GM12878 (cell line): ENCODE results near the gene LURAP1L. TPM values are rescaled to one million over a fixed set of nuclear protein-coding genes. Genes with fewer than 3 reads are reported as not detected.

Source experiments
- ATAC-seq: fragments of 200-7000 bp; cut with Tn5 transposase; 3 replicates; pipeline ENCODE4 v1.9.1; 2020; ENCODE audit warnings: mild to moderate bottlenecking, moderate library complexity
- BruUV-seq: library from RNA; stranded (reverse); fragments of 400-500 nt; replicated peaks from 2 replicates; lab custom pipeline; 2021; lab: Mats Ljungman, UMichigan
- CTCF ChIA-PET: fragments of 300-600 bp; sonication (Branson Sonifier 250); formaldehyde crosslinking; extraction: SDS; loops from one replicate; lab custom pipeline; 2021; ENCODE audit warnings: inconsistent platforms; lab: Yijun Ruan, JAX
- POLR2A ChIA-PET: fragments of 350-600 bp; formaldehyde crosslinking; extraction: SDS; loops from one replicate; lab custom pipeline; 2021; ENCODE audit warnings: inconsistent platforms; lab: Charles Lee
- RAD21 ChIA-PET: fragments of 300-600 bp; sonication (Branson Sonifier 250); formaldehyde crosslinking; loops from one replicate; lab custom pipeline; 2023; ENCODE audit warnings: antibody characterized with exemption; ENCODE audit not compliant: unreplicated experiment; lab: Charles Lee
- SMC1A ChIA-PET: fragments of 300-600 bp; sonication (Branson Sonifier 250); formaldehyde crosslinking; loops from one replicate; lab custom pipeline; 2023; ENCODE audit not compliant: unreplicated experiment, uncharacterized antibody; lab: Charles Lee
- DNase-seq: peaks from one replicate; pipeline ENCODE4 v3.0.0-alpha.2; 2011; ENCODE audit warnings: low read depth, low spot score
- FAIRE-seq: peaks from 3 replicates; lab custom pipeline; 2011; peaks lifted over from hg19 to GRCh38; lab: Jason Lieb, UNC
- H2AFZ ChIP-seq: 2 replicates; pipeline ENCODE4 v1.6.0; 2011; ENCODE audit warnings: low read depth, low read length, control low read depth; ENCODE audit not compliant: control insufficient read depth
- H3K27ac ChIP-seq: 2 replicates; pipeline ENCODE4 v1.5.1; 2011; ENCODE audit warnings: control low read depth; ENCODE audit not compliant: control insufficient read depth, insufficient read depth
- H3K27me3 ChIP-seq, 2 experiments: replicated peaks in 1 of 2; 2 replicates each; pipeline versions ENCODE4 v1.6.0 to v1.6.1; 2011; ENCODE audit warnings: low read length in 1 of 2; ENCODE audit not compliant: control insufficient read depth in 2 of 2, insufficient read depth in 2 of 2
- H3K36me3 ChIP-seq, 2 experiments: 2 replicates each; pipeline ENCODE4 v1.5.1; 2011; ENCODE audit warnings: low read length in 1 of 2; ENCODE audit not compliant: control insufficient read depth in 2 of 2, insufficient read depth in 2 of 2
- H3K4me1 ChIP-seq: 2 replicates; pipeline ENCODE4 v1.6.1; 2011; ENCODE audit warnings: mild to moderate bottlenecking, low read length, moderate library complexity, mixed read lengths; ENCODE audit not compliant: control insufficient read depth, insufficient read depth
- H3K4me2 ChIP-seq: 2 replicates; pipeline ENCODE4 v1.6.0; 2011; ENCODE audit warnings: control low read depth; ENCODE audit not compliant: control insufficient read depth, insufficient read depth
- H3K4me3 ChIP-seq: fragments of 200-600 bp; sonication (generic); 2 replicates; pipeline ENCODE4 v1.5.1; 2016
- H3K79me2 ChIP-seq: 2 replicates; pipeline ENCODE4 v1.6.0; 2011; ENCODE audit warnings: low read length; ENCODE audit not compliant: control insufficient read depth, insufficient read depth
- H3K9ac ChIP-seq: 2 replicates; pipeline ENCODE4 v1.8.0; 2011; ENCODE audit warnings: low read length, control low read depth, mixed read lengths; ENCODE audit not compliant: control insufficient read depth, insufficient read depth
- H3K9me3 ChIP-seq: replicated peaks from 3 replicates; pipeline ENCODE4 v1.5.1; 2011; ENCODE audit warnings: mild to moderate bottlenecking, low read length; ENCODE audit not compliant: control insufficient read depth, insufficient read depth
- H4K20me1 ChIP-seq: 2 replicates; pipeline ENCODE4 v1.6.0; 2011; ENCODE audit not compliant: control insufficient read depth, insufficient read depth
- BHLHE40 ChIP-seq, 2 experiments: fragments of 450-650 bp in 1 of 2; IDR thresholded peaks; 2 replicates each; pipeline ENCODE4 v1.6.1; 2011 to 2017; ENCODE audit warnings: low read depth in 2 of 2, borderline replicate concordance in 1 of 2, improper control_type of control experiment in 1 of 2, low read length in 1 of 2, mild to moderate bottlenecking in 1 of 2
- BMI1 ChIP-seq: fragments of 450-650 bp; IDR thresholded peaks from 2 replicates; pipeline ENCODE4 v1.6.1; 2016; ENCODE audit warnings: mild to moderate bottlenecking, moderate library complexity, borderline replicate concordance
- CHD2 ChIP-seq: IDR thresholded peaks from 2 replicates; pipeline ENCODE4 v1.6.1; 2011; ENCODE audit warnings: low read depth, low read length, improper control_type of control experiment, borderline replicate concordance
- ESRRA ChIP-seq: IDR thresholded peaks from 2 replicates; pipeline ENCODE4 v1.6.1; 2012; ENCODE audit warnings: mild to moderate bottlenecking, low read length, improper control_type of control experiment
- FOXM1 ChIP-seq: IDR thresholded peaks from 2 replicates; pipeline ENCODE4 v1.6.1; 2012; ENCODE audit warnings: low read depth, mild to moderate bottlenecking, inconsistent platforms, low read length, moderate library complexity
- IKZF1 ChIP-seq: fragments of 450-650 bp; conservative IDR thresholded peaks from 2 replicates; pipeline ENCODE4 v1.6.1; 2017; ENCODE audit warnings: antibody characterized with exemption, mild to moderate bottlenecking
- IRF3 ChIP-seq: fragments of 450-650 bp; IDR thresholded peaks from 2 replicates; pipeline ENCODE4 v1.6.1; 2014; ENCODE audit warnings: mild to moderate bottlenecking
- PAX8 ChIP-seq: fragments of 450-650 bp; IDR thresholded peaks from 2 replicates; pipeline ENCODE4 v1.6.1; 2017; ENCODE audit warnings: mild to moderate bottlenecking, moderate library complexity
- SMAD5 ChIP-seq: IDR thresholded peaks from 2 replicates; pipeline ENCODE4 v1.6.1; 2016; ENCODE audit warnings: antibody characterized with exemption, low read depth
- YBX1 ChIP-seq: fragments of 450-650 bp; IDR thresholded peaks from 2 replicates; pipeline ENCODE4 v1.6.1; 2016; ENCODE audit warnings: antibody characterized with exemption
- ZNF217 ChIP-seq: fragments of 450-650 bp; IDR thresholded peaks from 2 replicates; pipeline ENCODE4 v1.6.1; 2017; ENCODE audit warnings: antibody characterized with exemption, mild to moderate bottlenecking
- WGBS: methylation state at CpG from one replicate; pipeline ENCODE4 v1.1.6; 2016; ENCODE audit warnings: low lambda C conversion rate; ENCODE audit not compliant: insufficient replicate concordance, insufficient coverage; ENCODE audit errors: missing lambda C conversion rate; 5-methylcytosine and 5-hydroxymethylcytosine counted together
- in situ Hi-C: fragments of 300-500 bp; cut with MboI; formaldehyde crosslinking; loops from 9 replicates; pipeline ENCODE4 v1.14.3; 2018; ENCODE audit warnings: mixed read lengths
- intact Hi-C: fragments of 100-400 bp; cut with micrococcal nuclease; formaldehyde crosslinking; loops from one replicate; pipeline ENCODE4 v1.14.2; 2022; ENCODE audit not compliant: unreplicated experiment
- polyA plus RNA-seq, 11 experiments: library from polyadenylated mRNA; depleted of rRNA in 4 of 11; unstranded in 6 of 11; stranded (reverse) in 5 of 11; fragments of >200 nt; fragmentation: Nextera tagmentation in 4 of 11; fragmentation: Illumina TruSeq in 1 of 11; extraction: Ambion mirVana in 4 of 11; extraction: Trizol in 1 of 11; gene quantifications; 1 replicate in 1 of 11; 2 replicates in 10 of 11; pipeline versions ENCODE4 v1.2.1 to v1.2.3, GENCODE V29; 2011 to 2016; ENCODE audit warnings: inconsistent platforms in 2 of 11, missing spikeins in 2 of 11, low read depth in 1 of 11
- total RNA-seq, 4 experiments: library from RNA; depleted of rRNA in 3 of 4; stranded (reverse); fragments of >200 nt in 3 of 4; fragmentation: Illumina TruSeq in 1 of 4; extraction: Trizol in 1 of 4; gene quantifications; 2 replicates each; pipeline versions ENCODE4 v1.2.1 to v1.2.3, GENCODE V29; 2013 to 2021
- TF ChIP-seq, protein P1 (sequence below): fragments of 450-650 bp; formaldehyde crosslinking; IDR thresholded peaks from 2 replicates; pipeline ENCODE4 v1.5.0; 2022; ENCODE audit warnings: mild to moderate bottlenecking, missing genetic modification characterization

Gene LURAP1L
- total and polyA plus RNA-seq, 10 of the 15 experiments (the other 5 are each of a cell fraction or from before 2014, with no cell fraction given), result 0.19 to 3.7 (median 0.69) TPM

DNA sequence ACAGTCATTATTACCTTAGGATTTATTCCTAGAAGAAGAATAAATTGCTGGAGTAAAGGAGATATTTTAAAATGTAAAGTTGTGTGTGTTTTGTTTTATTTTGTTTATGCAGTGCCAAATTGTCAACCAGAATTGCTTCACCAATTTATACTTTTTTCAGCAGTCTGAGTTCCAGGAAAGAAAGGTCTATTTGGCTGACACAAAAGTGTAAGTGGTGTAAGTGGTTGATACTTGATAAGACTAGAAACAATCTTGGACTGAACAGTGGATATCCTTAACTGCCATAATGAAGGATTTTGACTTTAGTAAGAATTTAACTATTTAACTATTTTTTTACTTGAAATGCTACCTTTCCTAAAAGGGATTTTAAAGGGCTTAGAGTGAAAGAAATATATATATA is 43.9 kb upstream of the LURAP1L start (continued):
- no peak for TF ChIP-seq ESRRA
- TF ChIP-seq BMI1, result no peak
- TF ChIP-seq CHD2, result no peak
- no peak for TF ChIP-seq FOXM1

GRCh38 chr9:12732971-12733370 is 41.8 kb upstream of the LURAP1L start:
- 22% methylated on average over 3 of the region's 3 CpGs for WGBS
- no peaks in the 10 kb centered on the region for H3K27me3 ChIP-seq
- in situ Hi-C loops, result no loop called here
- H3K4me2 ChIP-seq, result no peak overlapping the region
- DNase-seq (no peak), FAIRE-seq (no peak), ATAC-seq (no peak)
- no peaks in the 10 kb centered on the region for H3K36me3 ChIP-seq
- no peak overlapping the region for H3K4me3 ChIP-seq
- no peak overlapping the region for H2AFZ ChIP-seq
- no peak overlapping the region for H3K27ac ChIP-seq
- POLR2A ChIA-PET, result no interaction called here
- CTCF ChIA-PET, result interaction anchor here (1.3 to 1.9 kb wide), 2 partner anchors 10 to 43 kb away, joined by 3 to 6 read pairs; no protein-coding TSS in a partner anchor
- no peaks in the 10 kb centered on the region; the same call in 2 of the 3 replicates for H3K9me3 ChIP-seq
- no peaks in the 10 kb centered on the region for H3K79me2 ChIP-seq
- intact Hi-C loops, result no loop called here
- BruUV-seq, result no TSS peak
- TF ChIP-seq BHLHE40 (IDR thresholded peaks at IDR 0.05; ENCODE audit: borderline replicate concordance in 1 of 2, low read depth in 2 of 2, low read length in 1 of 2) (no peak), ESRRA (no peak), YBX1 (no peak), IRF3 (no peak), IKZF1 (no peak), SMAD5 (no peak), PAX8 (no peak), ZNF217 (no peak)
- TF ChIP-seq, protein P1, sequence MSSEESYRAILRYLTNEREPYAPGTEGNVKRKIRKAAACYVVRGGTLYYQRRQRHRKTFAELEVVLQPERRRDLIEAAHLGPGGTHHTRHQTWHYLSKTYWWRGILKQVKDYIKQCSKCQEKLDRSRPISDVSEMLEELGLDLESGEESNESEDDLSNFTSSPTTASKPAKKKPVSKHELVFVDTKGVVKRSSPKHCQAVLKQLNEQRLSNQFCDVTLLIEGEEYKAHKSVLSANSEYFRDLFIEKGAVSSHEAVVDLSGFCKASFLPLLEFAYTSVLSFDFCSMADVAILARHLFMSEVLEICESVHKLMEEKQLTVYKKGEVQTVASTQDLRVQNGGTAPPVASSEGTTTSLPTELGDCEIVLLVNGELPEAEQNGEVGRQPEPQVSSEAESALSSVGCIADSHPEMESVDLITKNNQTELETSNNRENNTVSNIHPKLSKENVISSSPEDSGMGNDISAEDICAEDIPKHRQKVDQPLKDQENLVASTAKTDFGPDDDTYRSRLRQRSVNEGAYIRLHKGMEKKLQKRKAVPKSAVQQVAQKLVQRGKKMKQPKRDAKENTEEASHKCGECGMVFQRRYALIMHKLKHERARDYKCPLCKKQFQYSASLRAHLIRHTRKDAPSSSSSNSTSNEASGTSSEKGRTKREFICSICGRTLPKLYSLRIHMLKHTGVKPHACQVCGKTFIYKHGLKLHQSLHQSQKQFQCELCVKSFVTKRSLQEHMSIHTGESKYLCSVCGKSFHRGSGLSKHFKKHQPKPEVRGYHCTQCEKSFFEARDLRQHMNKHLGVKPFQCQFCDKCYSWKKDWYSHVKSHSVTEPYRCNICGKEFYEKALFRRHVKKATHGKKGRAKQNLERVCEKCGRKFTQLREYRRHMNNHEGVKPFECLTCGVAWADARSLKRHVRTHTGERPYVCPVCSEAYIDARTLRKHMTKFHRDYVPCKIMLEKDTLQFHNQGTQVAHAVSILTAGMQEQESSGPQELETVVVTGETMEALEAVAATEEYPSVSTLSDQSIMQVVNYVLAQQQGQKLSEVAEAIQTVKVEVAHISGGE (CRISPR knock-in tag), result no peak
- SMC1A ChIA-PET, result interaction anchor here (1.4 kb wide), 1 partner anchor 39 kb away, joined by 4 read pairs; no protein-coding TSS in a partner anchor
- H4K20me1 ChIP-seq, result no peaks in the 10 kb centered on the region
- H3K4me1 ChIP-seq, result no peaks in the 10 kb centered on the region
- no peak overlapping the region for H3K9ac ChIP-seq
- RAD21 ChIA-PET, result no interaction called here
